ENCODE measurements around the gene MSH2.
A peak's percentile ranks its signal among the peaks of the same experiment; 100 is the strongest.
"Not testable (repeated sequence)": the region's sequence is repeated elsewhere in the genome, so short reads cannot be mapped to it uniquely, and the experiment has no call there.

Gene MSH2

DNA sequence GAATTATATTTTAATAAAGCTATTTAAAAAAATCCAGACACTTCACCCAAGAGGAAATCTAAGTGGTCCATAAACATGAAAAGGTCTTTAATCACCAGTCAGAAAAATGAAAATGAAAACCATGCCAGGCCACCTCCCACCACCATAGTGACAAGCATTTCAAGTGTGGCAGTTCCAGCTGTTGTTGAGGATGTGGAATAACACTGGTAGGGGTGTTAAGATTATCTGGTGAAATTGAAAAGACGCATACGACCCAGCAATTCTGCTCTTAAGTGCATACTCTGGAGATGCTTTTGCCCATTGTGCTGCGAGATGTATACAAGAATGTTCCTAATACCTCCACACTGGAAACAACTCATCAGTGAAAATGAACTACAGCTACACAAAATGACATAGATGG, 82.2 kb downstream of the MSH2 start:
- no peak for DNase-seq

DNA sequence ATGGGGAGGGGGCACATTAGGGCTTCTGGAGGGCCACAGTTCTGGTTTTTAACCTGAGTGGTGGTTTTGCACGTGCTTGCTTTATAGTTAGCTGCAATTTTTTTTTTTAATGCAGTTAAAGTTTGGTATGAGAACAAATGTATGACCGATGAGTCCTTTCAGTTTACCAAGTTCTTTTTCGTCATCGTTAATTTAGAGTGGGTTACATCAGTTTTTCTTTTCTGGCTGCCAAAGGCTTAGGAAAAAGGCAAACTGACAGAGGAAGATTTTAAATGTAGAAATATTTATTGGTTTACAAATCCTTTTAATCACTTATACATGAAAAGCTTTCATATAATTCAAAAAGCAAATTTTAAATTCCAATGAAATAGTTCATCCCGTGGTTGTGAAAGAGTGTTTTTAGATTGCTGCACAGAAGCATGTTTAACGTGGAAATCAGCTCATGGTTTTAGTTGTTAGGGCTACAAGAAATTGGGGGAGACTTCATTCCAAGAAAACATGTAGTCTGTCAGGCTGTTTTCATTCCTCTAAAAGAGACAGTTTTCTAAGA, 82.9 kb downstream of the MSH2 start:
- DNase-seq, result peak; percentile 45

DNA sequence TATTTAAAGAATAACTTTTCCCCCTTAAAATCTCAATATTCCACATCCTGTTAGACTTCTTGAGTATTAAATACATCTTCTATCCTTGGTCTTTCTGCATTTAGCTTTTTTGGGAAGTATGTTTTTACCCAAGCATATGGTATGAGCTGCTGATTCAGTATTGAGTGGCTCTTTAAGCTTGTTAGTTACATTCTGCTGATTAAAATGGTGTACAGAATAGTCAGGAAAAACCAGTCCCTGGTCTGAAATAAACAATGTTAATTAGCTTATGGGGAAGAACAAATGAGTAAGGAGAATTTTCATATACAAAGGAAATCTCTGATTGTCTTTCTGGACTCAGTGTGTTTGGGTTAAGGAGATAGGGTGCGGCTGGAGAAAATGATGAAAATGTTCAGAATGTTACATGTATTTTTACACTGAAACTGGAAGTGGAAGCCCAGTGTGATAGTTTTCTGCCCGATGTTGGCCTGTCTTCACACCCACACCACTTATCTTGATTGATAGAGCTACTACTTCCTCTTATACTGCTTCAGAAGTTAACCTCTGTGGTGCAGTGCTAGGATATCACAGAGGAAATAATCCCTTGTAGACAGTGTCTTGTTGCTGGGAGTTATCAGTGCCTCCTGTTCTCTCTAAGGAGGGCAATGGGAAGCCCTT, 84.0 kb downstream of the MSH2 start:
- DNase-seq, result no peak

- DNase-seq, result no peak
These were observed 84.5 kb downstream of the MSH2 start for GRCh38 chr2:47487498-47487875.

DNA sequence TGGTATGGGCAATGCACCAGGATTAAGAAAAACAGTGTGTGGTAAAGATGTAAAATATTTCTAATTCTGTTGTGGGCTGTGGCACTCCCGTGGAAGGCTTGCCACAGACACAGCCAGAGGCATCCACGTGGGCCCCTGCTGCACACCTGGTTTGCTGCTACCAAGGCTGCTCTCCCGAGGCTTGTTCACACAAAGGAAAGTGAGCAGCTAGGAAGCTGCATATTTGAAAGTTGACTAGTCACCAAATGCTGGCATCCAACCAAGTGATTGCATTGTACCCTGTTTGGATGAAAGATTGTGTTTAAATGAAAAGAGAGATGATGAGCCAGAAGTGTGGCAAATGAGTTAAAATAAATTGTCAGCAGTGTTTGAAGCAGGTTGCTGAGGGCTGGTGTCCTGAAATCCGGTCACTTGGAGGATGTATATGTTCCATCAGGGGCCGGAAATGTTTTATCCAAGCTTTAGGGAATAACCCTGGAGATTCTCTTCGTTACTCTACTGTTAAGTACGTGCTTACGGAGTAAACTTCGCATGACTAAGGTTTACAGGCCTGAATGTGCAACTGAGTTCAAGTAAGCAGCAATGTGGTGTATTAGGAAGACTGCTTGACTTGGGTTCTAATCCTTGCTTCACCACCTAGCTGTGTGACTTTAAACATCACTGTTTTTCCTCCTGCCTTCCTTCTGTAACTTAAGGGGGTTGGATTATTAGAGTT, 86.1 kb downstream of the MSH2 start:
- peak; percentile 85 for DNase-seq

GRCh38 chr2:47490406-47490805, 87.5 kb downstream of the MSH2 start:
- no peak for DNase-seq

DNA sequence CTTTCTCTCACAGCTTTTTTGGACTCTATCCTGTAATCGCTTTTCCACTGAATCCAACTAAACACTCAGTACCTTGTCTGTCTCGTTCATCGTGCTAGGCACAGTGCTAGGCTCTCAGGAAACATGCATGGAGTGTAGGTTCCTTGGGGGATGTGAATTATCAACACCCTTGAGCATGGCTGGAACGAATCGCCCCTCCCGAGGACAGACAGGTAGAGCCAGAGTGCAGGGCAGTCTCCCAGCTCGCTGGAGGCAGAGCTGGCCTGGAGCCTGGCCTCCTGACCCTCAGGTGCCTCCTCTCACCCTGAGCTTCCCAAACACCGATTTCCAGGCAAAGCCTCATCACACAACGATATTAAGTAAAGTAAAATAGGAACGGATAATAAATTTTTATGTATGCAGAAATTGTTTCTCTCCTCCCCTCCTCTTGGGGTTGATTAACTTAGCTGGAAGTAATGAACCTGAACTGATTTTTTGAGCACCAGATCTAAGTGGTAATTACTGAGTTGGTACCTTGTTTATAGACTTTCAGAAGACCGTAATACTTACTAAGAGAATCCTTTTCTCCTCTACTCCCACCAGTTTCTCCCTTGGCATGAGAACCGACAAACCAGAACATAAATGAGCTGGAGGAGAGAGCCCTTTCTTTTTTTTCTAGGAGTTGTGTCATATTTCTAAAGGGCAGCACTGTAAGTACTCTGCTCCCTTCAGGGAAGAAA, 90.5 kb downstream of the MSH2 start:
- no peak for DNase-seq

DNA sequence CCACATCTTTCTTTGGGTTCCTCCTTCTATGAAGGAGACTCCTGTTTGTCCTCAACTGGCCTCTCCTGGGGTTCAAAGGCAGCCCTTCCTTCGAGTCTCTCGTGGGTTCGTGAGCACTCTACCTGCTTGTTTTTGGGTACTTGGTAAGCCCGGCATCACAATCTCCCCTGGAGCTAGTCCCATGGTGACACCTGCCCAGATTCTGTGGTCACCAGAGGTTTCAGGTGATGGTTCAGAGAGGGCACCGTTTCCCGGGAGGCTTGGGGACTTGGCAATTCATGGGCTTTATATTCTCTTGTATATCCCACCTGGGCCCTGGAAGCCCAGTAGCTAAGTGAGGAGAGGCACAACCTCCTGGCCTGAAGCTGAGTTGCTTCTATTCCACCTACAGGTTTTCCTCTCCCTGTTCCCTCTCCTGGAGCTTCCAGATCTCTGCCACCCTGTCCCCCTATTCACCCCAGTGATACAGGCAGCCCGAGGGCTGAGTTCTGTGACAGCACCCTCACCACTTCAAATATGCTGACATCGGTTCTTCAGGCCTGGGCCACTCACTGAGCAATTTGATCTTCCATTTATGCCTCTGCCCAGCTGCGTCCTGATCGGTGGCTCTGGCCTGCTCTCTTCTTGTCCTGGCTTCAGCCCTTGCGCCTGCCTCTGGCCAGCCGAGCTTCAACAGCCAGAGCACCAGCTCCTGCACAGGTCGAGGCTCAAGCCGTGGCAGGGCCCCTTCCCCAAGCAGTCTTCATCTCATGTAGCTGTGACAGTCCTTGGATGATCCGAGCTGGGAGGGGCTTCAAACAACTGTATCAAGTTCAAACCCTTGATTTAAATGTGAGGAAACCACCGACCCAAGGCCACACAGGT, 91.5 kb downstream of the MSH2 start:
- no peak for DNase-seq

DNA sequence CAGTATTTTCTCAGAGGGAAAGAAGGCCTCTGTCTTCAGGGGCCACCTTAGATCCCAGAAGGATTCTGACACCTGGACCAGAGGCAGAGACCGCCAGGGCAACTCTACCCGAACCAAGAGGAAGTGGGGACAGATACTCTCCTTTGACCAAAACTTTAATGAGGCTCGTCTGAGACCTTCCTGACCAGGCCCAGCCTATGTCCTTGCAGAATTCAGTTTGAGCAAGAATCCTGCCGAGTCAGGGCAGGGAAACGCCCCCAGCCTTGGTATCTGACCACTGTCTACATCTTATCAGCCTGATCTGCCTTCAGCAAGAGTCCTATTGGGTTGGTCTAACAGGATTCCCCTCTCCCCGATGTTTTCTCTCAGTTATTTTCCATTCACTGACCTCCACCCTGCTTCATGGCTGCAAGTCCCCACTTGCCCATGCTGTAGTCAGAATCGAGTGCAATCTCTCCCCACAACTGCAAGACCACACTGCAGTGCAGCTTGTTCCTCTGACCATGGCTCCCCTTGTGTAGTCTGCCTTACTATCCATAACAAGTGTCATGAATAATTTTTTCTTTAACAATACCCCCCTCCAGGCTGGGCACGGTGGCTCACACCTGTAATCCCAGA, 95.0 kb downstream of the MSH2 start:
- no peak for DNase-seq

GRCh38 chr2:47499093-47499492, 96.1 kb downstream of the MSH2 start:
- DNase-seq, result no peak

GRCh38 chr2:47499621-47500309, 96.8 kb downstream of the MSH2 start:
- DNase-seq, result no peak

GRCh38 chr2:47501374-47502200, 98.6 kb downstream of the MSH2 start:
- peak; percentile 57 for DNase-seq

DNA sequence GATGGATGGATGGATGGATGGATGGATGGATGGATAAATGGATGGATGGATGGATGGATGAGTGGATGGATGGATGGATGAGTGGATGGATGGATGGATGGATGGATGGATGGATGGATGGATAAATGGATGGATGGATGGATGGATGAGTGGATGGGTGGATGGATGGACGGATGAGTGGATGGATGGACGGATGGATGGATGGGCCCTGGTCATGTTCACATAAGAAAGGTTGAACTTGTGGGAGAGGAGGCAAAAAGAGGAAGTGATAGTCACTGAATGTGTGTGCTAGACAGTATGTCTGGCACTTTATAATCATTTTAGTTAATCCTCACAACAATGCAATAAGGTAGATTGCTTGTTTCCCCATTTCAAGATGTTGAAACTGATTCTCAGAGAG, 99.5 kb downstream of the MSH2 start:
- not testable (repeated sequence) for DNase-seq

DNA sequence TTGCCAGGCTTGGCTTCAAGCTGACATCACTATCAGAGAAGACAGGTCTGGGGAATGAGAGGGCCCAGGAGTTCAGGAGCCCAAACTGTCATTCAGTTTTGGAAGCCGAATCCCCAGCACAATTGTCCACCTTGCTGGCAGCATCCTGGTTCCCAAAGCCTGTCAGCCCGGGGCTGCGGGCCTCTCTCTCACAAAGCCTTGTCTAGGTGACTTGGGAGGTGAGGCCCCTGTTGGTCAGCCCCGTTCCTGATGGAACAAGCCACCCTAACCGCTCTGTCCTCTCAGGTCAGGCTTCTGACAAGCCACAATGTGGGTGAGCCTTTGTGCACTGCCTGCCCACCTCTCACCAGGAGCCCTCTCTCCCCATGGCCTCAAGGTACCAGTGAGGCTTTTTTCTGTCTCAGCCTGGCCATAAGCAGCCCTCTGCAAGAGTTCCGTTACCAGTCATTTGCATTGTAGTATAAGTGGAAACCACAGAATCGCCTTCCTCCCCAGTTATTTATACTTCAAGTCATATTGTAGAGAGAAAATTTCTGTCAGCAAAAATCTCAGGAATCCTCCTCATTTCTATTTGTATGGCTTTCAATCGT, 100.6 kb downstream of the MSH2 start:
- DNase-seq, result no peak

- no peak for DNase-seq
These were observed 101.3 kb downstream of the MSH2 start for GRCh38 chr2:47504174-47504810.

DNA sequence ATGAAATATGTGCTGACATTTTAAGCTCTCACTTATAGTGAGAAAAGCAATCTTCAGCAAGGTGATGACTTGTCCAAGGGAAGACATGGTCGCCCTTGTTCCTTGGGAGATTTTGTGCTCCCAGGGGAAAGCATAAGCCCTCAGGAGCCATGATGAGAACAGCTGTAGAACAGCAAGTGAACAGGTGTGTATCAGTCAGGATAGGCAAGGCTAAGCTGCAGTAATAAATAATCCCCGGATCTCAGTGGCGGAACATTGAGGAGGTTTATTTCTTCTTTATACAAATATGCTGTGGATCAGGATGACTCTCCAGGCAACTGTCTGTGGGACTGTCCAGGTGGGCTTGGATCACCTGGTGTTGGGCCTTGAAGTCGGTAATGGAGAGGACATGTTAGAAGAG, 103.1 kb downstream of the MSH2 start:
- no peak for DNase-seq

DNA sequence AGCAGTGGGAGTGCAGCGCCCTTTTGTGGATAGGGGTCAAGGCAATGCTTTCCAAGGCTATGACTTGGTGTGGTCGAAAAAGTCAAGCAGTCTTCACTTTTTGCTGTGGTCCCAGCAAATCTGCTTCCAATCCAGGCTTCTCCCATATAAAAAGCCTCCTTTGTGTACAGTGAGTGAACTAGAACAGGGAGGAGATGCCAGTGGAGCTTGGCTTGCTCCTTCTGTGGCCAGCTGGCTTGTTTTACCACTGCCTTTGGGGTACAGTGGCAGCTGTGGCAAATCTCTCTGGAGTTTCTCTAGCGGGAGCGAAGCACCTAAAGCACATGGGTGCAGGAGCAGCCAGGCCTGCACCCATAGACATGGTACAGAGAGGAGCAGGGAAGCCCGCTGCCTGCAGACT, 103.5 kb downstream of the MSH2 start:
- DNase-seq, result no peak

GRCh38 chr2:47508080-47508479, 105.1 kb downstream of the MSH2 start:
- no peak for DNase-seq

DNA sequence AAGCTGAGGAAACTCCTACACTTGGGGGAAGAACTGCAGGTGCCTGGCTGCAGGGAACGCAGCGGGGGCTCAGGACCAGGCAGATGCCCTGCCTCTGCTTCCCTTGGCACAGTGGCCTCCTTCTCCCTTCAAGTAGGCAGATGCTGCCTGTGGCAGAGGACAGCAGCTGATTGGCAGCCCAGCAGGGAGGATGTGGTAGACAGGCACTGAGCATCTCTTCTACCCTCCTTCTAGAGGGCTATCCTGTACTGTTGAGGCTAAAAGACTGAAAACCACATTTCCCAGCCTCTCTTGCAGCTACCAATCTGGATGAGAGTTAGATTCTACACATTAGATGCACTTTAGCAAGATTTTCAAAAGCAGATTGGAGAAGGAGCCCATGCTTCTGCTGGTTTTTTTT, 105.7 kb downstream of the MSH2 start:
- no peak for DNase-seq

DNA sequence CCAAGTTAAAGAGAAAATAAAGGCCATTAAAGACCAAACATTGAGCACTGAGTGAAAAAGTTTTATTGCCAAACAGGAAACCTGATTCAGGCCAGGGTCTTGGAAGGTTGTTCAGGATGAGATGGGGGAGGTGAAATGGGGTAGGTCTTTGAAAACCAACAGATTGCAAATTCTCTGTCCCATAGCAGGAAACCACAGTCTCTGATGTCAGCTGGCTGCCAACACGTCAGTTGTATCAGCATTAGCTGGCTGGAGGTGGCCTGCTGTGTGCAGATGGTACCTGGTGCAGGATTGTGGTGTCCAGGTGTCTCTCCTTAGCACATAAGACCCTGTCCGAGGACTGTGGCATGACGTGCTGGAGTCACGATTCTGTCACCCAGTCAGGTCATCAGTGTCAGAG, 106.3 kb downstream of the MSH2 start:
- DNase-seq, result no peak
